Iris pigment epithelial cell (primary cell): ENCODE data around the gene WNT9A.

Source experiments
- DNase-seq: peaks from one replicate; pipeline ENCODE4 v3.0.0-alpha.2; 2011; ENCODE audit warnings: low read depth

The WNT9A gene

GRCh38 chr1:227954163-227954850 lies 6.6 kb upstream of the WNT9A start:
- no peak for DNase-seq

- no peak for DNase-seq
Observed at GRCh38 chr1:227953022-227953412, 5.3 kb upstream of the WNT9A start.

- DNase-seq: no peak
Observed at GRCh38 chr1:227952374-227953021, 4.8 kb upstream of the WNT9A start.

GRCh38 chr1:227951624-227952373 lies 4.1 kb upstream of the WNT9A start:
- no peak for DNase-seq

GRCh38 chr1:227950735-227951346 lies 3.1 kb upstream of the WNT9A start:
- no peak for DNase-seq

- no peak for DNase-seq
Observed at GRCh38 chr1:227949954-227950734, 2.4 kb upstream of the WNT9A start.

- no peak for DNase-seq
Observed at GRCh38 chr1:227949341-227949921, 1.7 kb upstream of the WNT9A start.

GRCh38 chr1:227948493-227949260 lies 945 bp upstream of the WNT9A start:
- peak; percentile 8 for DNase-seq

- peak; percentile 27 for DNase-seq
Observed at GRCh38 chr1:227947386-227947675, 401 bp downstream of the WNT9A start.

GRCh38 chr1:227946624-227947385 lies 927 bp downstream of the WNT9A start:
- DNase-seq: peak; percentile 72

- DNase-seq: peak; percentile 49
Observed at GRCh38 chr1:227945891-227946623, 1.7 kb downstream of the WNT9A start.

GRCh38 chr1:227944931-227945890 lies 2.5 kb downstream of the WNT9A start:
- DNase-seq: peak; percentile 16

- no peak for DNase-seq
Observed at GRCh38 chr1:227944090-227944930, 3.4 kb downstream of the WNT9A start.

- no peak for DNase-seq
Observed at GRCh38 chr1:227943381-227944089, 4.2 kb downstream of the WNT9A start.

- no peak for DNase-seq
Observed at GRCh38 chr1:227942716-227943261, 4.9 kb downstream of the WNT9A start.

GRCh38 chr1:227942021-227942715 lies 5.6 kb downstream of the WNT9A start:
- no peak for DNase-seq
